HG02642 (cell line): Measurements from ENCODE around the gene PAXIP1.
"Not testable (repeated sequence)": the region's sequence is repeated elsewhere in the genome, so short reads cannot be mapped to it uniquely, and the experiment has no call there.

Source experiments
- ATAC-seq: cut with Tn5 transposase; IDR thresholded peaks from one replicate; pipeline ENCODE4 v1.9.1; 2021; ENCODE audit warnings: mild to moderate bottlenecking; ENCODE audit not compliant: unreplicated experiment, poor library complexity

Gene PAXIP1

GRCh38 chr7:155003092-155003375 is at the start of gene PAXIP1:
Gene PAXIP1 (minus strand): TSS chr7:155003124. CDS start chr7:155002929, 195 bp downstream.
- ATAC-seq = peak; percentile 73

GRCh38 chr7:155051355-155051754 is 48.4 kb upstream of the PAXIP1 start:
- ATAC-seq = no peak

DNA sequence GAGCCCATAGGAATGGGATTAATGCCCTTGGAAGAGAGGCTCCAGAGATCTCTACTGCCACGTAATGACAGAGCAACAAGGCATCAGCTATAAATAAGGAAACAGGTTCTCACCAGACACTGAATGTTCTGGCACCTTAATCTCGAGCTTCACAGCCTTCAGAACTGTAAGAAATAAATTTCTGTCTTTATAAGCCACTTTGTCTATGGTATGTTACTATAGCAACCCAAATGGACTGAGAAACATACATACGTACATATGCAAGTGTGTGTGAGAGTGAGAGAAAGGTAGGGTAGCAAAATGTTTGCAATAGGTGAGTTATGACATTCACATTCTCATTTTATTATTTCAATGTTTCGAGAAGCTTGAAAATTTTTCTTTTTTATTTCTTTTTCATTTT is 45.1 kb upstream of the PAXIP1 start:
- ATAC-seq = no peak

GRCh38 chr7:155043756-155044155 is 40.8 kb upstream of the PAXIP1 start:
- no peak for ATAC-seq

DNA sequence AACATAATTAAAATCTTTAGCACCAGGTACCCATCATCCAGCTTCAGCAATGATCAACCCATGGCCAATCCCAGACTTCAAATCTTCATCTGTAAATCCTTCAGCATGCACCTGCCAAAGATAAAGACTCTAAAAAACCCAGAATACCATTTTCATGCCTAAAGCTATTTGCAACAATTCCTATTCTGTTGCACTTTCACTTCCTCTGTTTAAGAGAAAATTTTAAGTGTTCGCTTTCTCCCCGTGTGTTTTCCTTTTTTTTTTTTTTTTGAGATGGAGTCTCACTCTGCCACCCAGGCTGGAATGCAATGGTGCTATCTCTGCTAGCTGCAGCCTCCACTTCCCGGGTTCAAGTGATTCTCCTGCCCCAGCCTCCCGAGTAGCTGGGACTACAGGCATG is 35.4 kb upstream of the PAXIP1 start:
- ATAC-seq = no peak

DNA sequence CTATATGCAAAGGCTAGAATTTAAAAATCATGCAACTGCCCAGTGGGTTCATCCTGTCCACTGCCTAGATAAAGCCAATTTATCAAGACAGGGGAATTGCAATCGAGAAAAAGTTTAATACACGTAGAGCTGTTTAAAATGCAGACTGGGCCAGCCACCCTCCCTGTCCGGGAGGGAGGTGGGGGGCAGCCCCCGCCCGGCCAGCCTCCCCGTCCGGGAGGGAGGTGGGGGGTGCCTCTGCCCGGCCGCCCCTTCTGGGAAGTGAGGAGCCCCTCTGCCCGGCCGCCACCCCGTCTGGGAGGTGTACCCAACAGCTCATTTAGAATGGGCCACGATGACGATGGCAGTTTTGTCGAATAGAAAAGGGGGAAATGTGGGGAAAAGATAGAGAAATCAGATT is 31.6 kb upstream of the PAXIP1 start:
- ATAC-seq = not testable (repeated sequence)

DNA sequence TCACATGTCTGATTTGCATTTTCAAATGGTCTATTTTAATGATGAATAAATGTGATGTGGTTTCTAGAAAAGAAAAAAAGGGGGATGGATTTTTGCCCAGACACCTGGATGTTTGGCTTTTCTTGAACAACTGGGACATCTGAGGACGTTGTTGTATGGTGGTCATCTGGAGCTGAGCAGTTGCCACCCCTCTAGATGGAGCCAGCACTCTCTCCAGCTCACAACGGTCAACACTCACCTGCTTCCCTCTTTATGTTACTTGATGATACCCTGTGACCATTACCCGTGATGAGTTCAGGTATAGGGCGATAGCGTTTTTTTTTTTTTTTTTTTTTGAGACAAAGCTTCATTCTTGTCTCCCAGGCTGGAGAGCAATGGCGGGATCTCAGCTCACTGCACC is 30.1 kb upstream of the PAXIP1 start:
- no peak for ATAC-seq

DNA sequence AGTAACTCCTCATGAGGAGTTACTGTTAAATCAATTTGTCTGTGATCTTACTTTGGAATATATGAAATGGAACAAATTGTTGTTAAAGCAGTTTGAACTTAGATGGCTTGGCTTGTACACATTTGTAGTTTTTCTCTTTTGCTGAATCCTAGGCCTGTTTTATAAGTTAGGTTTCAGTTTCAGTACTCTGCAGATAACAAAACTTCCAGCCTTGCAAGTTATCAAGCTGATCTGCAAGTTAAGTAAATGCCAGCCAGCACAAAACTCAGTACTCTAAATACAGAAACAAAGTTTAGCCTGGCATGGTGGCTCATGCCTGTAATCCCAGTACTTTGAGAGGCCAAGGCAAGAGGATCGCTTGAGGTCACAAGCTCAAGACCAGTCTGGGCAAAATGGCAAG is 25.0 kb upstream of the PAXIP1 start:
- ATAC-seq = no peak

DNA sequence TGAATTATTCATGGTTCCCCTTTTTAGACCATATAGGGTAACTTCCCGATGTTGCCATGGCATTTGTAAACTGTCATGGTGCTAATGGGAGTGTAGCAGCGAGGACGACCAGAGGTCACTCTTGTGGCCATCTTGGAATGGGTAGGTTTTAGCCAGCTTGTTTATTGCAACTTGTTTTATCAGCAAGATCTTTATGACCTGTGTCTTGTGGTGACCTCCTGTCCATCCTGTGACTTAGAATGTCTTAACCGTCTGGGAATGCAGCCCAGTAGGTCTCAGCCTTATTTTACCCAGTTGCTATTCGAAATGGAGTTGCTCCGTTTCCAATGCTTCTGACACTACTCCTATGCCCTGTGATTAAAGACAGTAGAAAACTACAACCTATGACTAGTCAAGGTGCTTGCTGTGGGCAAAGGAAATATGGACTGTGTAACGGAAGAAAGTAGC is 18.8 kb upstream of the PAXIP1 start:
- ATAC-seq = no peak

- ATAC-seq = no peak
Observed at GRCh38 chr7:155020996-155021395, 18.1 kb upstream of the PAXIP1 start.

- no peak for ATAC-seq
Observed at GRCh38 chr7:155017834-155018233, 14.9 kb upstream of the PAXIP1 start.

DNA sequence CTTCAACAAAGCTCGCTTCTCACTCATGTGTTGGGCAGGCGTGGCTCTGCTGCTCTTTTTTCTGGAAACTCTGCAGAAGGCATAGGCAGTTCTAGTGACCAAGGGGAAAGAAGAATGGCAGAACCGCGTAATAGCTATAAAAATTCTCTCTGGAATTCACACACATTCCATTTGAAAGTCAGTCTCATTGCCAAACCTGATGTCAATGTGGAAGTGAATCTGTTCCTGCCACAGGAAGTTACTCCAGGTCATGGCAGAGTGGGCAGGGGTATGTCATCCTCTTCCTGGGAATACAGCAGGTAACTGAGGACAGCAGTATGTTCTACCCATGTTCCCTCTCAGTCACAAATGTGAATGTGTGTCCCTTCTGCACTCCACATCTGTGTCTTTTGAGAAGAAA is 8.2 kb upstream of the PAXIP1 start:
- no peak for ATAC-seq

DNA sequence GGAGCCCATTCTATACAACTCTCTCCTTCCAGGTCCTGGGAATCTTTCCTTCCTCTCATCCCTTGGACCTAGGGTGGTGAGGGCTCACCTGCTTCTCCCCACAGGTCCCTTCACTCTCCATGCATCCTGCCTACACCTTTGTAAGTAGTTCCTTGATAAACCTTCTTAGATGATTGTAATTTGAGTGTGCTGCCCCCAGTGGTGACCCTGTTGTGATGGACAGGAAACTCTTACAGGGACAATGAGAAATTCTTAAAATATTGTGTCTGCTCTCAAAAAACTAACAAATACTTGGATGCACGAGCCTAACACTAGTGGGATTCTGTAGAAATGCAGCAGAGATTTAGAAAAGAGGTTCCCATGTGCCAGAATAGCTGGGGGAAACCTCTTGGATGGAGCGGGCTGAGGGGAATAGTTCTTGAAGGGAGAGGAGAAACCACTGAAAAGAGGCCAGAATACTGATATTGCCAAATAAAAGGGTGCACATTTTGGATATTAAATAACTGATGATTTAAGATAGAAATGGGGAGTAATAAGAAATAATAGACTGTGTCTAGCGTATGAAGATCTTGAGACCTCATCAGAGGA is 6.7 kb upstream of the PAXIP1 start:
- ATAC-seq = no peak

DNA sequence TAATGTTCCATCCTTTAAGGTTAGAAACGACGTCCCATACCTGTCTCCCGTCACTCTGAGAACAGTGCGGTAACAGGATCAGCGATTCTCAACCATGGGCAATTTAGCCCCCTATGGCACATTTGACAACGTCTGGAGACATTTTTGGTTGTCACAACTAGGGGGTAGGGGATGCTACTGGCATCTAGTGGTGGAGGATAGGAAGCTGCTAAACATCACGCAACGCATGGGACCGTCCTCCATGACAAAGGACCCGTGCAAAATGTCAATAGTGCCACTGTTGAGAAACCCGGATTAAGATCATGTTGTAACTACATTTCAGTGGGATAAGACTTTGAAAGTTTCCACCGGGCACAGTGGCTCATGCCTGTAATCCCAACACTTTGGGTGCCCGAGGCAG is 5.0 kb upstream of the PAXIP1 start:
- ATAC-seq = no peak

- peak; percentile 75 for ATAC-seq
Observed at GRCh38 chr7:155003376-155004214, 671 bp upstream of the PAXIP1 start.

DNA sequence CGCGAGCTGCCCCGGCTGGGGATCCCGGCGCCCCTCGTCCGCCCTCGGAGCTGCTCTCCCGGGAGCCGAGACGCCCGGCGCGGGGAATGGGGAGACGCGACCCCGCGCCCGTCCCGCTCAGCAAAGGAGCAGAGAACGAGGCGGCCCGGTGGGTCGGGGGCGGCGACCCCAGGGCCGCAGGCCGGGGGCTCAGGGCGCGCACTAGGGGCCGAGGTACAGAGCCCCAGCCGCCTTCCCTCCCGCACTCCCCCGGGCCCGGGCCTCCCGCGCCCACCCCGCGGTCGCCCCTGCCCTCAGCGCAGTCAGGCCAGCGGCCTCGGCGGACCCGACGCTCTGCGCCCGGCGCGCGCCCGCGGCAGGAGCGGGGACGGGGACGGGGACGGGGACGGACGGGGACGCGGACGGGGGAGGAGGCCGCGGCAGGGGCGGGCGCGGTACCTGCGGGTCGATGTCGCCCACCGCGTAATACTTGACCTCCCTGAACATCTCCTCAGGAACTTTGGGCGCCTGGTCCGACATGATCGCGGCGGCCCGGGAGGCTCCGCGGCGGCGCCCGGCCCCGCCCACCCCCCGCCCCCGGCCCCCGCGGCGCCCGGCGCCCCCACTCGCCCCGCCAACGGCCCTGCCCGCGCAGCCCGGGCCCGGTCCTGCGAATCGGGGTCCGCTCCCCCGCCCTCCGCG is 373 bp downstream of the PAXIP1 start:
- ATAC-seq = peak; percentile 37

DNA sequence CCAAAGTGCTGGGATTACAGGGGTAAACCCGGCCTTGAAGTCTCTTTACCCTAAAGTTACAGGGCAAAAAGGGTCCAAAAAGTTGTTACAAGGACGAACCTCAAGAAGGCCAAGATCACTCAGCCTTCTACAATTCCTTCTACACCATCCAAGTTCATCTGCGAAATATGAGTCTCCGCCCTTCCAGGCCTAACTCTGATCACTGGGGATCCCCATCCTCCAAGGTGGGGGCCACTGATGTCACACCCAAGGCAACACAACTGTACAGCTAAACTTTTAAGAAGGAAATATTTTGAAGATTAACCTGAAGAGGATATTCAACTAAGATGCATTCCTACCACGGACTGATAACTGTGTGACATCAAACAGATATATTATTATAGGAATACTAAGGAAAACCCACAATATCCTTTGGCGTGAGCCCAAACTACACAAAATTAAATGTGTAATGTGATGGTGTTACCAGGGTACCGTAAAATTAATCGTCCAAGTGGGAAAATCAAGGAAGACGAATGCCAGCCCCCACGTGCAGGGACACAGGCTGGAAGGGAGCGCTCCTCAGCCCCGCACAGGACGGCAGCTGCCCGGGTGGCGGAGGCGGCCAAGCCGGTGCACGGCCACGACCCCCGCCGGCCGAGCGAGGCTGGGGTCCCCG is 1.0 kb downstream of the PAXIP1 start:
- peak; percentile 14 for ATAC-seq

GRCh38 chr7:155000795-155001194 is 2.1 kb downstream of the PAXIP1 start:
- ATAC-seq = no peak

- ATAC-seq = no peak
Observed at GRCh38 chr7:154998481-154998880, 4.4 kb downstream of the PAXIP1 start.

DNA sequence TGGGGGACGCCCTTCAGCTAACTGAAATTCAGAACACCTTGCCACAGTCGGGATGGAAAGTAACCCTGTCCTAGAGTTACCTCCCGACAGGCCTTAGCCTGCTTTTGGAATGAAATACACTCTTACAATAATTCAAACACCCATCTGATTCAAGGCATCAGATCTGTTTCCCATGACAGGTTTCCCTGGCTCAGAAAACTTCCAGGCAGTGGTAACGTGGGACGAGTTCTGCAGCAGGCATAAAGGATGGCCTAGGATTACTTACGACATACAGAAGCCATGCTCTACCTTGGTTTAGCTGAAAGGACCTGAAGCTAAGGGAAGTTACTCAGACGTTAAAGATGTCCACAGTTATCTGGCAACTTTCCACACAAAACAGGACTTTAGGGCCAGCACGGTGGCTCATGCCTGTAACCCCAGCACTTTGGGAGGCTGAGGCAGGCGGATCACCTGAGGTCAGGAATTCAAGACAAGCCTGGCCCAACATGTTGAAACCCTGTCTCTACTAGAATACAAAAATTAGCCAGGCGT is 5.0 kb downstream of the PAXIP1 start:
- ATAC-seq = no peak

GRCh38 chr7:154996756-154997155 is 6.2 kb downstream of the PAXIP1 start:
- no peak for ATAC-seq
